HT1080 (cell line): ENCODE results near the gene TRIM65. TPM values are rescaled to one million over a fixed set of nuclear protein-coding genes. Genes with fewer than 3 reads are reported as not detected.

ENCODE experiments used
- DNase-seq: peaks from one replicate; pipeline ENCODE4 v3.0.0-alpha.2; 2015; ENCODE audit warnings: low read depth
- total RNA-seq: library from RNA; depleted of rRNA; stranded (reverse); fragments of >200 nt; shearing (Covaris generic); gene quantifications from 2 replicates; pipeline ENCODE4 v1.2.3, GENCODE V29; 2014; rRNA removed

Gene TRIM65
- total RNA-seq, 1 experiment from 2014 or later = 36.0 TPM

GRCh38 chr17:75839942-75840798 is 56.6 kb downstream of the TRIM65 start:
- DNase-seq = no peak

Other genes starting within 250 kb of the TRIM65 start
- 19.6 and 23.4 TPM in 2 replicates for gene RECQL5, start 229.8 kb downstream of the TRIM65 start, total RNA-seq
- 60.8 and 65.4 TPM in 2 replicates for gene SAP30BP, start 229.6 kb downstream of the TRIM65 start, total RNA-seq
- 1.1 and 1.4 TPM in 2 replicates for gene ITGB4, start 175.5 kb downstream of the TRIM65 start, total RNA-seq
- gene GALK1, start 131.8 kb downstream of the TRIM65 start, total RNA-seq = 33.5 and 37.1 TPM in 2 replicates
- gene UNK, start 112.1 kb downstream of the TRIM65 start, total RNA-seq = 26.3 and 26.8 TPM in 2 replicates
- gene UNC13D, start 52.5 kb downstream of the TRIM65 start, total RNA-seq = 2.7 TPM in 2 replicates
- 26.1 and 38.3 TPM in 2 replicates for gene WBP2, start 41.6 kb downstream of the TRIM65 start, total RNA-seq
- gene TRIM47, start 18.4 kb downstream of the TRIM65 start, total RNA-seq = 22.7 and 26.6 TPM in 2 replicates
- 63.8 and 66.9 TPM in 2 replicates for gene MRPL38, start 7.9 kb upstream of the TRIM65 start, total RNA-seq
- gene FBF1, start 44.1 kb upstream of the TRIM65 start, total RNA-seq = 9.5 and 10.8 TPM in 2 replicates
- 17.6 and 23.0 TPM in 2 replicates for gene ACOX1, start 82.2 kb upstream of the TRIM65 start, total RNA-seq
- gene TEN1, start 82.3 kb upstream of the TRIM65 start, total RNA-seq = 23.8 and 32.8 TPM in 2 replicates
- 2.1 and 3.5 TPM in 2 replicates for gene CDK3, start 103.9 kb upstream of the TRIM65 start, total RNA-seq
- 0.03 TPM in 1 of 2 replicates, not detected in the other for gene EVPL, start 130.4 kb upstream of the TRIM65 start, total RNA-seq
- 30.5 and 55.3 TPM in 2 replicates for gene SRP68, start 175.6 kb upstream of the TRIM65 start, total RNA-seq
- 0.18 TPM in 1 of 2 replicates, not detected in the other for gene GALR2, start 177.8 kb upstream of the TRIM65 start, total RNA-seq
- 0.06 and 0.10 TPM in 2 replicates for gene ZACN, start 182.2 kb upstream of the TRIM65 start, total RNA-seq
- gene EXOC7, start 206.8 kb upstream of the TRIM65 start, total RNA-seq = 78.6 and 82.7 TPM in 2 replicates
- not detected in 2 replicates for gene FOXJ1, start 244.3 kb upstream of the TRIM65 start, total RNA-seq